ENCODE data around the gene CUBN. TPM values are rescaled to one million over a fixed set of nuclear protein-coding genes. Genes with fewer than 3 reads are reported as not detected.

The CUBN gene
- total RNA-seq, 1 experiment from 2014 or later = 0.46 TPM

DNA sequence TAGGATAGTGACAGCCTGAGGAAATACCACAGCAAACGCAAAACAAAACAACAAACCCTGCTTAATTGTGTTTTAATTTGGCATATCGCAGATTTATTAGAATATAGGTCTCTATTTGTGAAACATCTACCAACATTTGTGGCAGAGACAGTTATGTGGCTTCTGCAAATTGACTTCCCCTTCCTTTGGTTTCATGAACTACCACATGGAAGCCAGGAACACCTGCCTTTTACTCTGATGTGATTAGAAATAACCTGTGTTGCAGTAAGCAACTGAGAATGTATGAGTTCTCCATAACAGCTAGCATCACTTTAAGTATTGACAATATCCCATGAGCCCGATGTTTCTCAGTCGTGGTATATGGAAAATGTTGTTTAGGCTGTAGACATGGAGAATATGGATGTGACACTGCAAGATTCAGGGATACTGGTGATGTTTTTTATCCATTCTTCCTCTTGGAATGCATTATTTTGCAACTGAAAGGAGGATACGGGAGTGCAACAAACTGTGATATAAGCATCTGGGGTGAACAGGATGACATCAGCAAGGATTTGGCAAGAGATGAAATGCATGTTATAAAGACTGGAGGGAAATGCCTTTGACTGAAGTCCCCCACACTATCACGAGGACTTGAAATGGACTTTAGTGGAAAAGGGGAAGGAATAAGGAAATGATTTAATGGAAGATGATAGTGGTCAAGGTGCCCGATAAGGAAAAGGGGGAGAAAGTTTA lies 95.9 kb downstream of the CUBN start:
- Mint-ChIP-seq H3K27ac (no peak overlapping the region; the same call in 1 of the 2 replicates), H3K9me3 (no peaks in the 10 kb centered on the region)
- POLR2A ChIA-PET = no interaction called here

More for the DNA sequence above, 95.9 kb downstream of the CUBN start:
- DNase-seq (ENCODE audit: low spot score) (no peak), ATAC-seq (no peak)
- Mint-ChIP-seq H3K36me3 (no peaks in the 10 kb centered on the region), H3K4me1 (peaks cover 18% of the 10 kb centered on the region), H3K4me3 (no peak overlapping the region), H3K27me3 (ENCODE audit: low read depth) (no peaks in the 10 kb centered on the region)
- TF ChIP-seq, protein P1, sequence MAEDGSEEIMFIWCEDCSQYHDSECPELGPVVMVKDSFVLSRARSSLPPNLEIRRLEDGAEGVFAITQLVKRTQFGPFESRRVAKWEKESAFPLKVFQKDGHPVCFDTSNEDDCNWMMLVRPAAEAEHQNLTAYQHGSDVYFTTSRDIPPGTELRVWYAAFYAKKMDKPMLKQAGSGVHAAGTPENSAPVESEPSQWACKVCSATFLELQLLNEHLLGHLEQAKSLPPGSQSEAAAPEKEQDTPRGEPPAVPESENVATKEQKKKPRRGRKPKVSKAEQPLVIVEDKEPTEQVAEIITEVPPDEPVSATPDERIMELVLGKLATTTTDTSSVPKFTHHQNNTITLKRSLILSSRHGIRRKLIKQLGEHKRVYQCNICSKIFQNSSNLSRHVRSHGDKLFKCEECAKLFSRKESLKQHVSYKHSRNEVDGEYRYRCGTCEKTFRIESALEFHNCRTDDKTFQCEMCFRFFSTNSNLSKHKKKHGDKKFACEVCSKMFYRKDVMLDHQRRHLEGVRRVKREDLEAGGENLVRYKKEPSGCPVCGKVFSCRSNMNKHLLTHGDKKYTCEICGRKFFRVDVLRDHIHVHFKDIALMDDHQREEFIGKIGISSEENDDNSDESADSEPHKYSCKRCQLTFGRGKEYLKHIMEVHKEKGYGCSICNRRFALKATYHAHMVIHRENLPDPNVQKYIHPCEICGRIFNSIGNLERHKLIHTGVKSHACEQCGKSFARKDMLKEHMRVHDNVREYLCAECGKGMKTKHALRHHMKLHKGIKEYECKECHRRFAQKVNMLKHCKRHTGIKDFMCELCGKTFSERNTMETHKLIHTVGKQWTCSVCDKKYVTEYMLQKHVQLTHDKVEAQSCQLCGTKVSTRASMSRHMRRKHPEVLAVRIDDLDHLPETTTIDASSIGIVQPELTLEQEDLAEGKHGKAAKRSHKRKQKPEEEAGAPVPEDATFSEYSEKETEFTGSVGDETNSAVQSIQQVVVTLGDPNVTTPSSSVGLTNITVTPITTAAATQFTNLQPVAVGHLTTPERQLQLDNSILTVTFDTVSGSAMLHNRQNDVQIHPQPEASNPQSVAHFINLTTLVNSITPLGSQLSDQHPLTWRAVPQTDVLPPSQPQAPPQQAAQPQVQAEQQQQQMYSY (CRISPR knock-in tag; IDR thresholded peaks at IDR 0.05) = no peak
- TF ChIP-seq, protein P2, sequence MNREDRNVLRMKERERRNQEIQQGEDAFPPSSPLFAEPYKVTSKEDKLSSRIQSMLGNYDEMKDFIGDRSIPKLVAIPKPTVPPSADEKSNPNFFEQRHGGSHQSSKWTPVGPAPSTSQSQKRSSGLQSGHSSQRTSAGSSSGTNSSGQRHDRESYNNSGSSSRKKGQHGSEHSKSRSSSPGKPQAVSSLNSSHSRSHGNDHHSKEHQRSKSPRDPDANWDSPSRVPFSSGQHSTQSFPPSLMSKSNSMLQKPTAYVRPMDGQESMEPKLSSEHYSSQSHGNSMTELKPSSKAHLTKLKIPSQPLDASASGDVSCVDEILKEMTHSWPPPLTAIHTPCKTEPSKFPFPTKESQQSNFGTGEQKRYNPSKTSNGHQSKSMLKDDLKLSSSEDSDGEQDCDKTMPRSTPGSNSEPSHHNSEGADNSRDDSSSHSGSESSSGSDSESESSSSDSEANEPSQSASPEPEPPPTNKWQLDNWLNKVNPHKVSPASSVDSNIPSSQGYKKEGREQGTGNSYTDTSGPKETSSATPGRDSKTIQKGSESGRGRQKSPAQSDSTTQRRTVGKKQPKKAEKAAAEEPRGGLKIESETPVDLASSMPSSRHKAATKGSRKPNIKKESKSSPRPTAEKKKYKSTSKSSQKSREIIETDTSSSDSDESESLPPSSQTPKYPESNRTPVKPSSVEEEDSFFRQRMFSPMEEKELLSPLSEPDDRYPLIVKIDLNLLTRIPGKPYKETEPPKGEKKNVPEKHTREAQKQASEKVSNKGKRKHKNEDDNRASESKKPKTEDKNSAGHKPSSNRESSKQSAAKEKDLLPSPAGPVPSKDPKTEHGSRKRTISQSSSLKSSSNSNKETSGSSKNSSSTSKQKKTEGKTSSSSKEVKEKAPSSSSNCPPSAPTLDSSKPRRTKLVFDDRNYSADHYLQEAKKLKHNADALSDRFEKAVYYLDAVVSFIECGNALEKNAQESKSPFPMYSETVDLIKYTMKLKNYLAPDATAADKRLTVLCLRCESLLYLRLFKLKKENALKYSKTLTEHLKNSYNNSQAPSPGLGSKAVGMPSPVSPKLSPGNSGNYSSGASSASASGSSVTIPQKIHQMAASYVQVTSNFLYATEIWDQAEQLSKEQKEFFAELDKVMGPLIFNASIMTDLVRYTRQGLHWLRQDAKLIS (CRISPR knock-in tag; IDR thresholded peaks at IDR 0.05; ENCODE audit: borderline replicate concordance) = no peak
- no peak for TF ChIP-seq ESRRA (CRISPR knock-in tag; IDR thresholded peaks at IDR 0.05; ENCODE audit: borderline replicate concordance)
- TF ChIP-seq, protein P3, sequence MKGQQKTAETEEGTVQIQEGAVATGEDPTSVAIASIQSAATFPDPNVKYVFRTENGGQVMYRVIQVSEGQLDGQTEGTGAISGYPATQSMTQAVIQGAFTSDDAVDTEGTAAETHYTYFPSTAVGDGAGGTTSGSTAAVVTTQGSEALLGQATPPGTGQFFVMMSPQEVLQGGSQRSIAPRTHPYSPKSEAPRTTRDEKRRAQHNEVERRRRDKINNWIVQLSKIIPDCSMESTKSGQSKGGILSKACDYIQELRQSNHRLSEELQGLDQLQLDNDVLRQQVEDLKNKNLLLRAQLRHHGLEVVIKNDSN (CRISPR knock-in tag; IDR thresholded peaks at IDR 0.05) = no peak
- TF ChIP-seq FOXP1 (CRISPR knock-in tag; IDR thresholded peaks at IDR 0.05; ENCODE audit: borderline replicate concordance) = no peak
- no peak for TF ChIP-seq NFYB (CRISPR knock-in tag; conservative IDR thresholded peaks at IDR 0.05; ENCODE audit: low read depth)
- TF ChIP-seq, protein P4, sequence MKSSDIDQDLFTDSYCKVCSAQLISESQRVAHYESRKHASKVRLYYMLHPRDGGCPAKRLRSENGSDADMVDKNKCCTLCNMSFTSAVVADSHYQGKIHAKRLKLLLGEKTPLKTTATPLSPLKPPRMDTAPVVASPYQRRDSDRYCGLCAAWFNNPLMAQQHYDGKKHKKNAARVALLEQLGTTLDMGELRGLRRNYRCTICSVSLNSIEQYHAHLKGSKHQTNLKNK (CRISPR knock-in tag; IDR thresholded peaks at IDR 0.05) = no peak
- no peak for TF ChIP-seq ZNF232 (CRISPR knock-in tag; IDR thresholded peaks at IDR 0.05)
- TF ChIP-seq GABPB1 (CRISPR knock-in tag; IDR thresholded peaks at IDR 0.05) = no peak
- TF ChIP-seq FOXJ3 (CRISPR knock-in tag; IDR thresholded peaks at IDR 0.05; ENCODE audit: borderline replicate concordance) = no peak
- TF ChIP-seq, protein P5, sequence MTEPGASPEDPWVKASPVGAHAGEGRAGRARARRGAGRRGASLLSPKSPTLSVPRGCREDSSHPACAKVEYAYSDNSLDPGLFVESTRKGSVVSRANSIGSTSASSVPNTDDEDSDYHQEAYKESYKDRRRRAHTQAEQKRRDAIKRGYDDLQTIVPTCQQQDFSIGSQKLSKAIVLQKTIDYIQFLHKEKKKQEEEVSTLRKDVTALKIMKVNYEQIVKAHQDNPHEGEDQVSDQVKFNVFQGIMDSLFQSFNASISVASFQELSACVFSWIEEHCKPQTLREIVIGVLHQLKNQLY (CRISPR knock-in tag; IDR thresholded peaks at IDR 0.05) = no peak
- TF ChIP-seq, protein P6, sequence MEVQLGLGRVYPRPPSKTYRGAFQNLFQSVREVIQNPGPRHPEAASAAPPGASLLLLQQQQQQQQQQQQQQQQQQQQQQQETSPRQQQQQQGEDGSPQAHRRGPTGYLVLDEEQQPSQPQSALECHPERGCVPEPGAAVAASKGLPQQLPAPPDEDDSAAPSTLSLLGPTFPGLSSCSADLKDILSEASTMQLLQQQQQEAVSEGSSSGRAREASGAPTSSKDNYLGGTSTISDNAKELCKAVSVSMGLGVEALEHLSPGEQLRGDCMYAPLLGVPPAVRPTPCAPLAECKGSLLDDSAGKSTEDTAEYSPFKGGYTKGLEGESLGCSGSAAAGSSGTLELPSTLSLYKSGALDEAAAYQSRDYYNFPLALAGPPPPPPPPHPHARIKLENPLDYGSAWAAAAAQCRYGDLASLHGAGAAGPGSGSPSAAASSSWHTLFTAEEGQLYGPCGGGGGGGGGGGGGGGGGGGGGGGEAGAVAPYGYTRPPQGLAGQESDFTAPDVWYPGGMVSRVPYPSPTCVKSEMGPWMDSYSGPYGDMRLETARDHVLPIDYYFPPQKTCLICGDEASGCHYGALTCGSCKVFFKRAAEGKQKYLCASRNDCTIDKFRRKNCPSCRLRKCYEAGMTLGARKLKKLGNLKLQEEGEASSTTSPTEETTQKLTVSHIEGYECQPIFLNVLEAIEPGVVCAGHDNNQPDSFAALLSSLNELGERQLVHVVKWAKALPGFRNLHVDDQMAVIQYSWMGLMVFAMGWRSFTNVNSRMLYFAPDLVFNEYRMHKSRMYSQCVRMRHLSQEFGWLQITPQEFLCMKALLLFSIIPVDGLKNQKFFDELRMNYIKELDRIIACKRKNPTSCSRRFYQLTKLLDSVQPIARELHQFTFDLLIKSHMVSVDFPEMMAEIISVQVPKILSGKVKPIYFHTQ (CRISPR knock-in tag; IDR thresholded peaks at IDR 0.05) = no peak
- TF ChIP-seq RELA (CRISPR knock-in tag; IDR thresholded peaks at IDR 0.05; ENCODE audit: borderline replicate concordance) = no peak
- TF ChIP-seq, protein P7, sequence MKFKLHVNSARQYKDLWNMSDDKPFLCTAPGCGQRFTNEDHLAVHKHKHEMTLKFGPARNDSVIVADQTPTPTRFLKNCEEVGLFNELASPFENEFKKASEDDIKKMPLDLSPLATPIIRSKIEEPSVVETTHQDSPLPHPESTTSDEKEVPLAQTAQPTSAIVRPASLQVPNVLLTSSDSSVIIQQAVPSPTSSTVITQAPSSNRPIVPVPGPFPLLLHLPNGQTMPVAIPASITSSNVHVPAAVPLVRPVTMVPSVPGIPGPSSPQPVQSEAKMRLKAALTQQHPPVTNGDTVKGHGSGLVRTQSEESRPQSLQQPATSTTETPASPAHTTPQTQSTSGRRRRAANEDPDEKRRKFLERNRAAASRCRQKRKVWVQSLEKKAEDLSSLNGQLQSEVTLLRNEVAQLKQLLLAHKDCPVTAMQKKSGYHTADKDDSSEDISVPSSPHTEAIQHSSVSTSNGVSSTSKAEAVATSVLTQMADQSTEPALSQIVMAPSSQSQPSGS (CRISPR knock-in tag; IDR thresholded peaks at IDR 0.05; ENCODE audit: borderline replicate concordance, low read depth) = no peak
- TF ChIP-seq, protein P8, sequence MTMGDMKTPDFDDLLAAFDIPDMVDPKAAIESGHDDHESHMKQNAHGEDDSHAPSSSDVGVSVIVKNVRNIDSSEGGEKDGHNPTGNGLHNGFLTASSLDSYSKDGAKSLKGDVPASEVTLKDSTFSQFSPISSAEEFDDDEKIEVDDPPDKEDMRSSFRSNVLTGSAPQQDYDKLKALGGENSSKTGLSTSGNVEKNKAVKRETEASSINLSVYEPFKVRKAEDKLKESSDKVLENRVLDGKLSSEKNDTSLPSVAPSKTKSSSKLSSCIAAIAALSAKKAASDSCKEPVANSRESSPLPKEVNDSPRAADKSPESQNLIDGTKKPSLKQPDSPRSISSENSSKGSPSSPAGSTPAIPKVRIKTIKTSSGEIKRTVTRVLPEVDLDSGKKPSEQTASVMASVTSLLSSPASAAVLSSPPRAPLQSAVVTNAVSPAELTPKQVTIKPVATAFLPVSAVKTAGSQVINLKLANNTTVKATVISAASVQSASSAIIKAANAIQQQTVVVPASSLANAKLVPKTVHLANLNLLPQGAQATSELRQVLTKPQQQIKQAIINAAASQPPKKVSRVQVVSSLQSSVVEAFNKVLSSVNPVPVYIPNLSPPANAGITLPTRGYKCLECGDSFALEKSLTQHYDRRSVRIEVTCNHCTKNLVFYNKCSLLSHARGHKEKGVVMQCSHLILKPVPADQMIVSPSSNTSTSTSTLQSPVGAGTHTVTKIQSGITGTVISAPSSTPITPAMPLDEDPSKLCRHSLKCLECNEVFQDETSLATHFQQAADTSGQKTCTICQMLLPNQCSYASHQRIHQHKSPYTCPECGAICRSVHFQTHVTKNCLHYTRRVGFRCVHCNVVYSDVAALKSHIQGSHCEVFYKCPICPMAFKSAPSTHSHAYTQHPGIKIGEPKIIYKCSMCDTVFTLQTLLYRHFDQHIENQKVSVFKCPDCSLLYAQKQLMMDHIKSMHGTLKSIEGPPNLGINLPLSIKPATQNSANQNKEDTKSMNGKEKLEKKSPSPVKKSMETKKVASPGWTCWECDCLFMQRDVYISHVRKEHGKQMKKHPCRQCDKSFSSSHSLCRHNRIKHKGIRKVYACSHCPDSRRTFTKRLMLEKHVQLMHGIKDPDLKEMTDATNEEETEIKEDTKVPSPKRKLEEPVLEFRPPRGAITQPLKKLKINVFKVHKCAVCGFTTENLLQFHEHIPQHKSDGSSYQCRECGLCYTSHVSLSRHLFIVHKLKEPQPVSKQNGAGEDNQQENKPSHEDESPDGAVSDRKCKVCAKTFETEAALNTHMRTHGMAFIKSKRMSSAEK (CRISPR knock-in tag; IDR thresholded peaks at IDR 0.05; ENCODE audit: borderline replicate concordance) = no peak
- TF ChIP-seq, protein P9, sequence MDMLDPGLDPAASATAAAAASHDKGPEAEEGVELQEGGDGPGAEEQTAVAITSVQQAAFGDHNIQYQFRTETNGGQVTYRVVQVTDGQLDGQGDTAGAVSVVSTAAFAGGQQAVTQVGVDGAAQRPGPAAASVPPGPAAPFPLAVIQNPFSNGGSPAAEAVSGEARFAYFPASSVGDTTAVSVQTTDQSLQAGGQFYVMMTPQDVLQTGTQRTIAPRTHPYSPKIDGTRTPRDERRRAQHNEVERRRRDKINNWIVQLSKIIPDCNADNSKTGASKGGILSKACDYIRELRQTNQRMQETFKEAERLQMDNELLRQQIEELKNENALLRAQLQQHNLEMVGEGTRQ (CRISPR knock-in tag; IDR thresholded peaks at IDR 0.05) = no peak
- no peak for TF ChIP-seq NFE2L1 (CRISPR knock-in tag; IDR thresholded peaks at IDR 0.05)
- CTCF ChIA-PET = no interaction called here

All from WTC11 (cell line).